Measurements from ENCODE around the gene FAM20C.

- TF ChIP-seq CTCF (IDR thresholded peaks at IDR 0.05) (no peak), TCF7L2 (IDR thresholded peaks at IDR 0.05; ENCODE audit: low read depth, low read length) (no peak), POLR2AphosphoS5 (IDR thresholded peaks at IDR 0.05; ENCODE audit: low read depth, low read length) (no peak)
These were observed 57.6 kb downstream of the FAM20C start for GRCh38 chr7:249989-250388.

All from Panc1 (cell line).